ENCODE data around the gene NCKAP5.

DNA sequence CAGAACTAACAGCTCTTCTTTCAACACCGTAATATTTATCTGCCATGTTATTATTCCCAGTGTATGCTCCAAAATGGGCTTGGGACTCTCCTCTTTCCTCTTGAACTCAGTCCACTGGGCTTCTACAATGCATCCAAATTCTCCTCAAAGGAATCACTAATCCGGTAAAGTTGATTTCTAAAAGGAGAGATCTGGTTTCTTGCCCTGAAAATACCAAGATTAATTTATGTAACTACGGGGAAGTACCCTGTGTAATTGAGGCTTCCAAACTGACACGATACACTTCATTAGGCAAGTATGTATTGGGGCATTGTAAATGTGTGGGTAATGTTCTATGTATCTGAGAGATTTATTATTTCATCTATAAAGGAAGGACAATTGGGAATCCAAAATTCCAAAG lies 5.7 kb downstream of the NCKAP5 start:
- TF ChIP-seq ZNF510 (CRISPR knock-in tag; IDR thresholded peaks at IDR 0.05; ENCODE audit: low read depth) = no peak
- TF ChIP-seq, protein P1, sequence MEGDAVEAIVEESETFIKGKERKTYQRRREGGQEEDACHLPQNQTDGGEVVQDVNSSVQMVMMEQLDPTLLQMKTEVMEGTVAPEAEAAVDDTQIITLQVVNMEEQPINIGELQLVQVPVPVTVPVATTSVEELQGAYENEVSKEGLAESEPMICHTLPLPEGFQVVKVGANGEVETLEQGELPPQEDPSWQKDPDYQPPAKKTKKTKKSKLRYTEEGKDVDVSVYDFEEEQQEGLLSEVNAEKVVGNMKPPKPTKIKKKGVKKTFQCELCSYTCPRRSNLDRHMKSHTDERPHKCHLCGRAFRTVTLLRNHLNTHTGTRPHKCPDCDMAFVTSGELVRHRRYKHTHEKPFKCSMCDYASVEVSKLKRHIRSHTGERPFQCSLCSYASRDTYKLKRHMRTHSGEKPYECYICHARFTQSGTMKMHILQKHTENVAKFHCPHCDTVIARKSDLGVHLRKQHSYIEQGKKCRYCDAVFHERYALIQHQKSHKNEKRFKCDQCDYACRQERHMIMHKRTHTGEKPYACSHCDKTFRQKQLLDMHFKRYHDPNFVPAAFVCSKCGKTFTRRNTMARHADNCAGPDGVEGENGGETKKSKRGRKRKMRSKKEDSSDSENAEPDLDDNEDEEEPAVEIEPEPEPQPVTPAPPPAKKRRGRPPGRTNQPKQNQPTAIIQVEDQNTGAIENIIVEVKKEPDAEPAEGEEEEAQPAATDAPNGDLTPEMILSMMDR (CRISPR knock-in tag; IDR thresholded peaks at IDR 0.05) = no peak
- no peak for TF ChIP-seq MAFF (IDR thresholded peaks at IDR 0.05; ENCODE audit: low read depth, low read length)
- no peak for TF ChIP-seq EP300 (IDR thresholded peaks at IDR 0.05; ENCODE audit: low read depth in 2 of 2, low read length in 2 of 2)
- TF ChIP-seq EP300 (CRISPR knock-in tag; IDR thresholded peaks at IDR 0.05; ENCODE audit: borderline replicate concordance) = no peak
- TF ChIP-seq, protein P2, sequence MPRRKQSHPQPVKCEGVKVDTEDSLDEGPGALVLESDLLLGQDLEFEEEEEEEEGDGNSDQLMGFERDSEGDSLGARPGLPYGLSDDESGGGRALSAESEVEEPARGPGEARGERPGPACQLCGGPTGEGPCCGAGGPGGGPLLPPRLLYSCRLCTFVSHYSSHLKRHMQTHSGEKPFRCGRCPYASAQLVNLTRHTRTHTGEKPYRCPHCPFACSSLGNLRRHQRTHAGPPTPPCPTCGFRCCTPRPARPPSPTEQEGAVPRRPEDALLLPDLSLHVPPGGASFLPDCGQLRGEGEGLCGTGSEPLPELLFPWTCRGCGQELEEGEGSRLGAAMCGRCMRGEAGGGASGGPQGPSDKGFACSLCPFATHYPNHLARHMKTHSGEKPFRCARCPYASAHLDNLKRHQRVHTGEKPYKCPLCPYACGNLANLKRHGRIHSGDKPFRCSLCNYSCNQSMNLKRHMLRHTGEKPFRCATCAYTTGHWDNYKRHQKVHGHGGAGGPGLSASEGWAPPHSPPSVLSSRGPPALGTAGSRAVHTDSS (CRISPR knock-in tag; conservative IDR thresholded peaks at IDR 0.05) = no peak
- no peak for TF ChIP-seq PRDM15 (CRISPR knock-in tag; IDR thresholded peaks at IDR 0.05)

All from HepG2 (cell line).